Naive thymus-derived CD4-positive, alpha-beta T cell (primary cell): ENCODE results near the gene ABCC4. TPM values are rescaled to one million over a fixed set of nuclear protein-coding genes. Genes with fewer than 3 reads are reported as not detected.

Experiments used
- ATAC-seq: fragments of 150-1000 bp; cut with Tn5 transposase; 2 replicates; pipeline ENCODE4 v1.10.0; 2021; ENCODE audit warnings: mild to moderate bottlenecking, moderate library complexity
- CTCF ChIA-PET: fragments of 350-600 bp; sonication (Branson Sonifier 250); formaldehyde crosslinking; loops from one replicate; lab custom pipeline; 2021; ENCODE audit warnings: antibody characterized with exemption; lab: Charles Lee
- POLR2A ChIA-PET: fragments of 350-600 bp; sonication (Branson Sonifier 250); formaldehyde crosslinking; loops from one replicate; lab custom pipeline; 2021; ENCODE audit warnings: antibody characterized with exemption, inconsistent platforms; lab: Charles Lee
- DNase-seq, 9 donors: peaks; one replicate each; pipeline versions ENCODE4 v3.0.0 to v3.0.0-alpha.2; 2020 to 2022; ENCODE audit warnings: mixed read lengths in 1 of 9
- H3K27ac ChIP-seq: one replicate; pipeline ENCODE4 v1.7.0; 2013; ENCODE audit warnings: mild to moderate bottlenecking, low read depth, low read length, moderate library complexity
- H3K27me3 ChIP-seq, 2 donors: one replicate each; pipeline ENCODE4 v1.7.0; 2013; ENCODE audit warnings: low read length in 2 of 2, mild to moderate bottlenecking in 2 of 2, moderate library complexity in 2 of 2; ENCODE audit not compliant: control insufficient read depth in 2 of 2, insufficient read depth in 2 of 2
- H3K36me3 ChIP-seq, 3 experiments: 1 replicate in 2 of 3; 2 replicates in 1 of 3; pipeline ENCODE4 v1.7.0; 2013; ENCODE audit warnings: low read length in 3 of 3, mild to moderate bottlenecking in 3 of 3, moderate library complexity in 1 of 3; ENCODE audit not compliant: insufficient read depth in 3 of 3, control insufficient read depth in 2 of 3
- H3K4me1 ChIP-seq, 2 donors: one replicate each; pipeline ENCODE4 v1.7.0; 2013; ENCODE audit warnings: low read length in 2 of 2, mild to moderate bottlenecking in 2 of 2, moderate library complexity in 1 of 2; ENCODE audit not compliant: control insufficient read depth in 2 of 2, insufficient read depth in 2 of 2
- H3K4me3 ChIP-seq: 2 replicates; pipeline ENCODE4 v1.7.0; 2013; ENCODE audit warnings: mild to moderate bottlenecking, low read length
- H3K9me3 ChIP-seq, 3 experiments: 1 replicate in 2 of 3; 2 replicates in 1 of 3; pipeline ENCODE4 v1.7.0; 2013; ENCODE audit warnings: low read length in 3 of 3; ENCODE audit not compliant: control insufficient read depth in 2 of 3
- H3K27ac Mint-ChIP-seq, 9 donors: one replicate each; pipeline ENCODE4 v1.8.0; 2020 to 2022; ENCODE audit warnings: mixed read lengths in 9 of 9, mild to moderate bottlenecking in 8 of 9, moderate library complexity in 5 of 9, inconsistent platforms in 2 of 9
- H3K27me3 Mint-ChIP-seq, 5 donors: one replicate each; pipeline ENCODE4 v1.8.0; 2021 to 2022; ENCODE audit warnings: mixed read lengths in 5 of 5, mild to moderate bottlenecking in 1 of 5
- H3K36me3 Mint-ChIP-seq, 5 donors: one replicate each; pipeline ENCODE4 v1.8.0; 2020 to 2022; ENCODE audit warnings: mixed read lengths in 5 of 5, mild to moderate bottlenecking in 3 of 5, inconsistent platforms in 1 of 5
- H3K4me1 Mint-ChIP-seq, 7 donors: one replicate each; pipeline ENCODE4 v1.8.0; 2020 to 2022; ENCODE audit warnings: mixed read lengths in 7 of 7, mild to moderate bottlenecking in 3 of 7, inconsistent platforms in 1 of 7
- H3K4me3 Mint-ChIP-seq, 10 donors: one replicate each; pipeline ENCODE4 v1.8.0; 2020 to 2022; ENCODE audit warnings: mild to moderate bottlenecking in 10 of 10, mixed read lengths in 10 of 10, moderate library complexity in 6 of 10, inconsistent platforms in 2 of 10
- H3K9me3 Mint-ChIP-seq, 11 donors: one replicate each; pipeline ENCODE4 v1.8.0; 2020 to 2022; ENCODE audit warnings: mixed read lengths in 11 of 11, mild to moderate bottlenecking in 4 of 11, inconsistent platforms in 1 of 11, moderate library complexity in 1 of 11
- intact Hi-C, 2 donors: fragments of 100-400 bp; cut with micrococcal nuclease; formaldehyde crosslinking; loops; one replicate each; pipeline ENCODE4 v1.15.1; 2023
- polyA plus RNA-seq, 2 donors: library from polyadenylated mRNA; unstranded; fragments of 300-500 nt; fragmentation: Illumina TruSeq; gene quantifications; one replicate each; pipeline ENCODE4 v1.2.3, GENCODE V29; 2021
- total RNA-seq, 6 experiments: library from RNA in 5 of 6; stranded (reverse) in 5 of 6; gene quantifications; 1 replicate in 5 of 6; 2 replicates in 1 of 6; pipeline ENCODE4 v1.2.3 and lab custom pipeline; 2021 to 2026

ABCC4 gene
- total and polyA plus RNA-seq, 7 experiments from 2014 or later, result 3.5 to 9.2 (median 7.3) TPM

- Histone ChIP-seq H3K9me3 (no peaks in the 10 kb centered on the region), H3K4me3 (no peak overlapping the region), H3K36me3 (no peaks in the 10 kb centered on the region), H3K4me1 (no peaks in the 10 kb centered on the region), H3K27me3 (no peaks in the 10 kb centered on the region), H3K27ac (no peak overlapping the region)
- ChIA-PET CTCF (interaction anchor here (0.6 kb wide), 1 partner anchor 8 kb away, joined by 3 read pairs; no protein-coding TSS in a partner anchor), POLR2A (no interaction called here)
- H3K27ac Mint-ChIP-seq, result no peak overlapping the region
- H3K4me1 Mint-ChIP-seq, result no peaks in the 10 kb centered on the region
- H3K36me3 Mint-ChIP-seq, result no peaks in the 10 kb centered on the region
- H3K9me3 Mint-ChIP-seq, result no peaks in the 10 kb centered on the region
- intact Hi-C loops, result no loop called here
- no peak for DNase-seq
- no peak overlapping the region for H3K4me3 Mint-ChIP-seq
- ATAC-seq, result no peak
- H3K27me3 Mint-ChIP-seq, result no peaks in the 10 kb centered on the region
Observed at GRCh38 chr13:95337597-95337996, 36.3 kb upstream of the ABCC4 start.

GRCh38 chr13:95335667-95336066 is 34.4 kb upstream of the ABCC4 start:
- Mint-ChIP-seq H3K36me3 (no peaks in the 10 kb centered on the region), H3K4me3 (no peak overlapping the region), H3K9me3 (no peaks in the 10 kb centered on the region), H3K27ac (no peak overlapping the region), H3K4me1 (no peaks in the 10 kb centered on the region), H3K27me3 (peaks cover 0 to 5% (median 0%) of the 10 kb centered on the region in 5 donors)
- Histone ChIP-seq H3K27ac (no peak overlapping the region), H3K27me3 (no peaks in the 10 kb centered on the region), H3K4me1 (no peaks in the 10 kb centered on the region), H3K9me3 (no peaks in the 10 kb centered on the region), H3K36me3 (no peaks in the 10 kb centered on the region), H3K4me3 (no peak overlapping the region)
- ChIA-PET POLR2A (no interaction called here), CTCF (interaction anchor here (0.6 kb wide), 1 partner anchor 13 kb away, joined by 3 read pairs; no protein-coding TSS in a partner anchor)
- DNase-seq (no peak), ATAC-seq (no peak)
- intact Hi-C loops, result no loop called here

- Histone ChIP-seq H3K9me3 (no peaks in the 10 kb centered on the region), H3K36me3 (no peaks in the 10 kb centered on the region), H3K4me1 (no peaks in the 10 kb centered on the region), H3K27me3 (no peaks in the 10 kb centered on the region), H3K27ac (no peak overlapping the region), H3K4me3 (no peak overlapping the region)
- ATAC-seq, result no peak
- Mint-ChIP-seq H3K4me3 (no peak overlapping the region), H3K36me3 (no peaks in the 10 kb centered on the region), H3K4me1 (no peaks in the 10 kb centered on the region), H3K27ac (no peak overlapping the region), H3K27me3 (peaks cover 0 to 9% (median 0%) of the 10 kb centered on the region in 5 donors), H3K9me3 (no peaks in the 10 kb centered on the region)
- DNase-seq, result no peak
- intact Hi-C loops, result no loop called here
- ChIA-PET CTCF (no interaction called here), POLR2A (no interaction called here)
Observed at GRCh38 chr13:95328386-95328785, 27.1 kb upstream of the ABCC4 start.

- Mint-ChIP-seq H3K4me1 (no peaks in the 10 kb centered on the region), H3K27me3 (peaks cover 0 to 9% (median 0%) of the 10 kb centered on the region in 5 donors), H3K9me3 (no peaks in the 10 kb centered on the region), H3K4me3 (no peak overlapping the region), H3K36me3 (no peaks in the 10 kb centered on the region), H3K27ac (no peak overlapping the region)
- H3K9me3 ChIP-seq, result no peaks in the 10 kb centered on the region
- ATAC-seq (no peak), DNase-seq (no peak)
- H3K27me3 ChIP-seq, result no peaks in the 10 kb centered on the region
- H3K4me1 ChIP-seq, result no peaks in the 10 kb centered on the region
- ChIA-PET POLR2A (no interaction called here), CTCF (no interaction called here)
- H3K36me3 ChIP-seq, result no peaks in the 10 kb centered on the region
- intact Hi-C loops, result no loop called here
- no peak overlapping the region for H3K27ac ChIP-seq
- H3K4me3 ChIP-seq, result no peak overlapping the region
Observed at GRCh38 chr13:95327190-95327589, 25.9 kb upstream of the ABCC4 start.

- H3K27ac Mint-ChIP-seq, result no peak overlapping the region
- intact Hi-C loops, result no loop called here
Observed at GRCh38 chr13:95326695-95327094, 25.4 kb upstream of the ABCC4 start.

GRCh38 chr13:95325485-95325884 is 24.2 kb upstream of the ABCC4 start:
- H3K4me3 ChIP-seq, result no peak overlapping the region
- no peak for ATAC-seq
- CTCF ChIA-PET, result no interaction called here
- POLR2A ChIA-PET, result no interaction called here
- no peaks in the 10 kb centered on the region for H3K36me3 Mint-ChIP-seq
- H3K9me3 Mint-ChIP-seq, result no peaks in the 10 kb centered on the region
- H3K27me3 Mint-ChIP-seq, result peaks cover 0 to 4% (median 0%) of the 10 kb centered on the region in 5 donors
- H3K36me3 ChIP-seq, result no peaks in the 10 kb centered on the region
- no peaks in the 10 kb centered on the region for H3K4me1 Mint-ChIP-seq
- H3K27ac Mint-ChIP-seq, result no peak overlapping the region
- no peaks in the 10 kb centered on the region for H3K27me3 ChIP-seq
- H3K4me3 Mint-ChIP-seq, result no peak overlapping the region
- intact Hi-C loops, result no loop called here
- H3K9me3 ChIP-seq, result no peaks in the 10 kb centered on the region
- H3K4me1 ChIP-seq, result no peaks in the 10 kb centered on the region
- DNase-seq, result no peak
- no peak overlapping the region for H3K27ac ChIP-seq

More at GRCh38 chr13:95326695-95327094, 25.4 kb upstream of the ABCC4 start:
- H3K4me1 ChIP-seq, result no peaks in the 10 kb centered on the region
- no peak overlapping the region for H3K4me3 Mint-ChIP-seq
- CTCF ChIA-PET, result no interaction called here
- DNase-seq (no peak), ATAC-seq (no peak)
- H3K9me3 ChIP-seq, result no peaks in the 10 kb centered on the region
- H3K4me1 Mint-ChIP-seq, result no peaks in the 10 kb centered on the region
- H3K9me3 Mint-ChIP-seq, result no peaks in the 10 kb centered on the region
- H3K36me3 Mint-ChIP-seq, result no peaks in the 10 kb centered on the region
- peaks cover 0 to 8% (median 0%) of the 10 kb centered on the region in 5 donors for H3K27me3 Mint-ChIP-seq
- POLR2A ChIA-PET, result no interaction called here
- H3K36me3 ChIP-seq, result no peaks in the 10 kb centered on the region
- no peak overlapping the region for H3K27ac ChIP-seq
- H3K27me3 ChIP-seq, result no peaks in the 10 kb centered on the region
- no peak overlapping the region for H3K4me3 ChIP-seq

- Histone ChIP-seq H3K4me3 (no peak overlapping the region), H3K27me3 (no peaks in the 10 kb centered on the region), H3K27ac (no peak overlapping the region), H3K36me3 (no peaks in the 10 kb centered on the region), H3K9me3 (no peaks in the 10 kb centered on the region), H3K4me1 (no peaks in the 10 kb centered on the region)
- ATAC-seq (no peak), DNase-seq (no peak)
- H3K27ac Mint-ChIP-seq, result peak overlapping the region in 1 of 9 donors; percentile 47
- no peaks in the 10 kb centered on the region for H3K36me3 Mint-ChIP-seq
- intact Hi-C loops, result no loop called here
- no peaks in the 10 kb centered on the region for H3K9me3 Mint-ChIP-seq
- ChIA-PET POLR2A (no interaction called here), CTCF (interaction anchor here (1.1 kb wide), 1 partner anchor 8 kb away, joined by 3 read pairs; no protein-coding TSS in a partner anchor)
- peaks cover 0 to 4% (median 0%) of the 10 kb centered on the region in 5 donors for H3K27me3 Mint-ChIP-seq
- H3K4me1 Mint-ChIP-seq, result no peaks in the 10 kb centered on the region
- no peak overlapping the region for H3K4me3 Mint-ChIP-seq
Observed at GRCh38 chr13:95323930-95324662, 22.8 kb upstream of the ABCC4 start.
